CD4-positive, alpha-beta T cell (primary cell): ENCODE data around the gene FN1. TPM values are rescaled to one million over a fixed set of nuclear protein-coding genes. Genes with fewer than 3 reads are reported as not detected.

Experiments
- ATAC-seq: fragments of 200-7000 bp; cut with Tn5 transposase; one replicate; pipeline ENCODE4 v1.10.0; 2022; ENCODE audit warnings: mild to moderate bottlenecking; ENCODE audit not compliant: poor library complexity
- CTCF ChIA-PET: fragments of 350-600 bp; sonication (Branson Sonifier 250); formaldehyde crosslinking; loops from one replicate; lab custom pipeline; 2021; ENCODE audit warnings: antibody characterized with exemption, inconsistent platforms; lab: Charles Lee
- POLR2A ChIA-PET: fragments of 350-600 bp; sonication (Branson Sonifier 250); formaldehyde crosslinking; loops from one replicate; lab custom pipeline; 2021; ENCODE audit warnings: antibody characterized with exemption, inconsistent platforms; lab: Charles Lee
- DNase-seq, 14 experiments: peaks; one replicate each; pipeline ENCODE4 v3.0.0-alpha.2; 2013 to 2020; ENCODE audit warnings: mixed read lengths in 2 of 14
- H3K27ac ChIP-seq, 2 donors: one replicate each; pipeline versions ENCODE4 v1.5.1 to v1.7.0; 2013; ENCODE audit warnings: low read length in 2 of 2, low read depth in 1 of 2, mild to moderate bottlenecking in 1 of 2
- H3K27me3 ChIP-seq, 2 experiments: 1 replicate in 1 of 2; 2 replicates in 1 of 2; pipeline versions ENCODE4 v1.6.1 to v1.7.0; 2013; ENCODE audit warnings: low read length in 2 of 2, control low read depth in 1 of 2, mild to moderate bottlenecking in 1 of 2, moderate library complexity in 1 of 2; ENCODE audit not compliant: insufficient read depth in 2 of 2, control insufficient read depth in 1 of 2
- H3K36me3 ChIP-seq: one replicate; pipeline ENCODE4 v1.6.1; 2013; ENCODE audit warnings: low read length, control low read depth; ENCODE audit not compliant: insufficient read depth
- H3K4me1 ChIP-seq: one replicate; pipeline ENCODE4 v1.6.1; 2013; ENCODE audit warnings: low read length, control low read depth; ENCODE audit not compliant: insufficient read depth
- H3K4me3 ChIP-seq: one replicate; pipeline ENCODE4 v1.5.1; 2013; ENCODE audit warnings: mild to moderate bottlenecking, low read length, moderate library complexity
- H3K9me3 ChIP-seq, 2 experiments: 1 replicate in 1 of 2; 2 replicates in 1 of 2; pipeline versions ENCODE4 v1.6.1 to v1.7.0; 2013; ENCODE audit warnings: low read length in 2 of 2, mild to moderate bottlenecking in 2 of 2, control low read depth in 1 of 2, moderate library complexity in 1 of 2; ENCODE audit not compliant: control insufficient read depth in 1 of 2, insufficient read depth in 1 of 2
- H3K27ac Mint-ChIP-seq: one replicate; pipeline ENCODE4 v1.8.0; 2020; ENCODE audit warnings: mixed read lengths
- H3K27me3 Mint-ChIP-seq: one replicate; pipeline ENCODE4 v1.8.0; 2021; ENCODE audit warnings: mixed read lengths
- H3K36me3 Mint-ChIP-seq: one replicate; pipeline ENCODE4 v1.8.0; 2021; ENCODE audit warnings: low read depth, mixed read lengths
- H3K4me1 Mint-ChIP-seq: one replicate; pipeline ENCODE4 v1.8.0; 2021; ENCODE audit warnings: low read depth, mixed read lengths
- H3K4me3 Mint-ChIP-seq: one replicate; pipeline ENCODE4 v1.8.0; 2020; ENCODE audit warnings: mild to moderate bottlenecking, mixed read lengths
- H3K9me3 Mint-ChIP-seq: one replicate; pipeline ENCODE4 v1.8.0; 2020; ENCODE audit warnings: mixed read lengths
- intact Hi-C, 2 experiments: fragments of 100-400 bp; cut with DNase I in 1 of 2; cut with micrococcal nuclease in 1 of 2; formaldehyde crosslinking; loops; one replicate each; pipeline versions ENCODE4 v1.15.1 to v1.9.0; 2023 to 2025; cut with DNase I, micrococcal nuclease
- total RNA-seq, 174 experiments: library from RNA in 2 of 174; stranded (reverse) in 2 of 174; gene quantifications; one replicate each; pipeline ENCODE4 v1.2.3 and lab custom pipeline; 2021 to 2026
- TF ChIP-seq, protein P1 (sequence below): fragments of 200-600 bp; IDR thresholded peaks from one replicate; pipeline ENCODE4 v1.8.0; 2022; ENCODE audit warnings: antibody characterized with exemption, mild to moderate bottlenecking

The FN1 gene
- total RNA-seq, 2 experiments from 2014 or later = 0.41 to 0.61 TPM

DNA sequence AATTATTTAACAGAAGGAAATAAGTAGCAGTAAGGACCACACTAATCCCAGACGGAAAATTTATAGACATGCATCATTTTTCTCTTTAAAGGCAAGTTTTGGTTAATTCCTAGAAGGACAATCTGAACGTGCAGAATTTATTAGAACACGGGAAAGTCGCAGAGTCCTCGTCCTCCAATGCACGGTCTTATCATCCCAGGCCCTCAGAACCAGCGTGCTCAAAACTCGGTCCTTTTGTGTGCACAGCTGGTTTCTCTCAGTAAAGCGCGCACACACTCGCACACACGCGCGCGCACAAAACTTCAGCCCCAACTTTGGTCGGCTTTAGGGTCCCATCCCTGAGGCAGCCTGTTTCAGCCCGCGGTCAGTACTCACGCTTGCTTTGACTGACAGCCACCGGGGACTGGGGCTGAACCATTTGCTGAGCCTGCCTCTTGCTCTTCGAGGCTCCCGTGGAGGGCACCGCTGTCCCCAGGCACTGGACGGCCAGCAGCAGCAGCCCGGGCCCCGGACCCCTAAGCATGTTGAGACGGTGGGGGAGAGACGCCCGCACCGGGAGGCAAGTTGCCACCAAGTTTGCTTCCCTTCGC is 493 bp downstream of the FN1 start:
- ATAC-seq (peak; percentile 5), DNase-seq (peak in 3 of 14 experiments; percentile 3 to 20 (median 6))
- peaks cover 23% of the 10 kb centered on the region for H3K4me1 Mint-ChIP-seq
- ChIA-PET POLR2A (no interaction called here), CTCF (no interaction called here)
- no peaks in the 10 kb centered on the region for H3K36me3 Mint-ChIP-seq
- intact Hi-C loops = no loop called here
- peaks cover 0 to 7% of the 10 kb centered on the region in 2 experiments for H3K9me3 ChIP-seq
- H3K4me3 Mint-ChIP-seq = peak overlapping the region; percentile 59
- H3K27ac Mint-ChIP-seq = no peak overlapping the region
- peak overlapping the region; percentile 49 for H3K4me3 ChIP-seq
- H3K27ac ChIP-seq = no peak overlapping the region
- TF ChIP-seq, protein P1, sequence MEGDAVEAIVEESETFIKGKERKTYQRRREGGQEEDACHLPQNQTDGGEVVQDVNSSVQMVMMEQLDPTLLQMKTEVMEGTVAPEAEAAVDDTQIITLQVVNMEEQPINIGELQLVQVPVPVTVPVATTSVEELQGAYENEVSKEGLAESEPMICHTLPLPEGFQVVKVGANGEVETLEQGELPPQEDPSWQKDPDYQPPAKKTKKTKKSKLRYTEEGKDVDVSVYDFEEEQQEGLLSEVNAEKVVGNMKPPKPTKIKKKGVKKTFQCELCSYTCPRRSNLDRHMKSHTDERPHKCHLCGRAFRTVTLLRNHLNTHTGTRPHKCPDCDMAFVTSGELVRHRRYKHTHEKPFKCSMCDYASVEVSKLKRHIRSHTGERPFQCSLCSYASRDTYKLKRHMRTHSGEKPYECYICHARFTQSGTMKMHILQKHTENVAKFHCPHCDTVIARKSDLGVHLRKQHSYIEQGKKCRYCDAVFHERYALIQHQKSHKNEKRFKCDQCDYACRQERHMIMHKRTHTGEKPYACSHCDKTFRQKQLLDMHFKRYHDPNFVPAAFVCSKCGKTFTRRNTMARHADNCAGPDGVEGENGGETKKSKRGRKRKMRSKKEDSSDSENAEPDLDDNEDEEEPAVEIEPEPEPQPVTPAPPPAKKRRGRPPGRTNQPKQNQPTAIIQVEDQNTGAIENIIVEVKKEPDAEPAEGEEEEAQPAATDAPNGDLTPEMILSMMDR = no peak
- H3K36me3 ChIP-seq = no peaks in the 10 kb centered on the region
- no peaks in the 10 kb centered on the region for H3K9me3 Mint-ChIP-seq
- H3K27me3 Mint-ChIP-seq = peaks cover 92% of the 10 kb centered on the region
- H3K27me3 ChIP-seq = peaks cover 44 to 94% of the 10 kb centered on the region in 2 experiments
- H3K4me1 ChIP-seq = peaks cover 20% of the 10 kb centered on the region

DNA sequence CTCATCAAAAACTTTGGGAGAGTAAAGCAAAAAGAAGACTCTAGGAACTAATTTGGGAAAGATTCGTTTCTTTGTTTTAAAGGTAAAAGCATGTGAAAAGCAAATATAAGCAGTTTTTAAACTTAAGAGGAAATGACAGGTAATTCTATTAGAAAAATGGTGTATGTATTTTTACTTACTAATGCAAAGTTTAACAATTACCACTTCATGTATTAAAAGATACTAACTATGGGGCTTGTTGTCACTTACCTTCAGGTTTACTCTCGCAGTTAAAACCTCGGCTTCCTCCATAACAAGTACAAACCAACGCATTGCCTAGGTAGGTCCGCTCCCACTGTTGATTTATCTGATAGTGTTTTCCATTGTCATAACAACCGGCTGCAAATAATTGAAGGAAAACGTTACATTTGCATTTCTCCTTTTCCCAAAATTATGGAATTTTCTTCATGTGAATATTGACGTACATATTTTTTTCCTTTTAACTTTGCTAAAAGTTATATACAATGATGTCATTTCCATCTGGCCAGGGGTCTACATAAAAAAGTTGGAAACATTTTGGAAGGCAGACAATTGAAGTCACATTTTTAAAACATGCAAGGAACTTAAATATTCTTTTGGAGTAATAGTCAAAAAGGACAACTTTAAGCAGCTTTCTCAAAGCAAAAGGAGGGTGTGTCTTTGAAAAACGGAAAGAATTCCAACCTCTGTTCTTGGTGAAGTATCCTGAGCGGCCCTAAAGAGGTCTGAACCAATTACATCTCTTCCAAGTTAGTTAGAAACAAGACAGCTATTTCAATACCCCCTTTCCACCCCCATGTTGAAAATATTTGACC is 1.2 kb downstream of the FN1 start:
- ChIA-PET POLR2A (no interaction called here), CTCF (no interaction called here)
- H3K36me3 Mint-ChIP-seq = no peaks in the 10 kb centered on the region
- H3K9me3 ChIP-seq = peaks cover 0 to 7% of the 10 kb centered on the region in 2 experiments
- peaks cover 47 to 88% of the 10 kb centered on the region in 2 experiments for H3K27me3 ChIP-seq
- peaks cover 23% of the 10 kb centered on the region for H3K4me1 Mint-ChIP-seq
- H3K27me3 Mint-ChIP-seq = peaks cover 93% of the 10 kb centered on the region
- DNase-seq (no peak), ATAC-seq (no peak)
- no peak overlapping the region for H3K27ac Mint-ChIP-seq
- H3K4me1 ChIP-seq = peaks cover 20% of the 10 kb centered on the region
- intact Hi-C loops = no loop called here
- H3K4me3 ChIP-seq = no peak overlapping the region
- H3K9me3 Mint-ChIP-seq = no peaks in the 10 kb centered on the region
- peak overlapping the region; percentile 59 for H3K4me3 Mint-ChIP-seq
- TF ChIP-seq, protein P1 = no peak
- no peaks in the 10 kb centered on the region for H3K36me3 ChIP-seq
- H3K27ac ChIP-seq = no peak overlapping the region

DNA sequence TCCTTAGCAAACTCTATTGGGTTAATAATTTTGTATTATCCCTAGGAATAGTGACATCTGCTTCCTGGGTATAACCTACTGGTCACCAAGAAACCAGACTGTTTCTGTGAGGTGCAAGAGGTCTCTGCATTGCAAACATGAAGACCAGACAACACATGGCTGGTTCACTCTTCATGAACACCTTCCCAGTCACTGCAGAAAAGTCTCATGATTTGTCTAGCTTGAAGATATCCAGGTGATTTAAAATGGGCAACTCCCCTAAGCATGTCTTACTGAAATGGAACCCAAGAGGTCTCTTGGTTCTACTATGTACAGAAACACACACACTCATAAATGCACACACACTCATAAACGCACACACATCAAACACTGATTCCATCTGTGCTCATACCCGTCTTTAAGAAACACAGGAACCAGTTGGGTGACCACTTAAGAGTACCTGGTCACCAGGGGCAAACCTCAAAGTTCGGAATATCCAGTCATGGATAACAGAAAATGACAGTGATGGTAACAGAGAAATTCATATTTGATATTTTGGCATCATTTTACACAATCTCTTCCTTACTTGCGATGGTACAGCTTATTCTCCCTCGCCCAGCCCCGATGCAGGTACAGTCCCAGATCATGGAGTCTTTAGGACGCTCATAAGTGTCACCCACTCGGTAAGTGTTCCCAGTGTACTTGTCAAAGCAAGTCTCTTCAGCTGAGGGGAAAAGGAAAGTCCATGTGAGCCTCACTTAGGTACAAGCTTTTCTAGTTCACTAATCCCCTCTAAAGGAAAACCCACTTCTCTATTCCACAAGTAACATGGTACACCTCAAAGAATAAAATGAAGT is 2.9 kb downstream of the FN1 start:
- ATAC-seq = no peak
- CTCF ChIA-PET = no interaction called here

More for the DNA sequence above, 2.9 kb downstream of the FN1 start:
- intact Hi-C loops = no loop called here
- Histone ChIP-seq H3K4me3 (no peak overlapping the region), H3K27ac (no peak overlapping the region), H3K4me1 (peaks cover 20% of the 10 kb centered on the region), H3K36me3 (no peaks in the 10 kb centered on the region), H3K9me3 (peaks cover 0 to 7% of the 10 kb centered on the region in 2 experiments), H3K27me3 (peaks cover 41 to 88% of the 10 kb centered on the region in 2 experiments)
- Mint-ChIP-seq H3K27me3 (peaks cover 90% of the 10 kb centered on the region), H3K27ac (no peak overlapping the region), H3K4me1 (peaks cover 23% of the 10 kb centered on the region), H3K9me3 (no peaks in the 10 kb centered on the region), H3K4me3 (no peak overlapping the region), H3K36me3 (no peaks in the 10 kb centered on the region)
- no peak for DNase-seq
- TF ChIP-seq, protein P1 = no peak
- POLR2A ChIA-PET = no interaction called here
